HFF-Myc (cell line): Measurements from ENCODE around the gene RPL10.

ENCODE experiments used
- DNase-seq: peaks from one replicate; pipeline ENCODE4 v3.0.0-alpha.2; 2011; ENCODE audit warnings: low read depth; ENCODE audit errors: extremely low read depth
- H3K4me3 ChIP-seq: replicated peaks from 2 replicates; pipeline ENCODE4 v1.5.1; 2011; ENCODE audit warnings: low read depth, mild to moderate bottlenecking, control low read depth, low read length
- CTCF ChIP-seq: IDR thresholded peaks from 2 replicates; pipeline ENCODE4 v1.5.1; 2012; ENCODE audit warnings: mild to moderate bottlenecking, low read depth, low read length, control low read depth; ENCODE audit errors: missing control alignments

Gene RPL10

GRCh38 chrX:154450312-154450711 is 52.1 kb downstream of the RPL10 start:
- no peak for TF ChIP-seq CTCF
- no peak for DNase-seq
- H3K4me3 ChIP-seq, result no peak overlapping the region
